ENCODE results near the gene FNDC11.

The FNDC11 gene

DNA sequence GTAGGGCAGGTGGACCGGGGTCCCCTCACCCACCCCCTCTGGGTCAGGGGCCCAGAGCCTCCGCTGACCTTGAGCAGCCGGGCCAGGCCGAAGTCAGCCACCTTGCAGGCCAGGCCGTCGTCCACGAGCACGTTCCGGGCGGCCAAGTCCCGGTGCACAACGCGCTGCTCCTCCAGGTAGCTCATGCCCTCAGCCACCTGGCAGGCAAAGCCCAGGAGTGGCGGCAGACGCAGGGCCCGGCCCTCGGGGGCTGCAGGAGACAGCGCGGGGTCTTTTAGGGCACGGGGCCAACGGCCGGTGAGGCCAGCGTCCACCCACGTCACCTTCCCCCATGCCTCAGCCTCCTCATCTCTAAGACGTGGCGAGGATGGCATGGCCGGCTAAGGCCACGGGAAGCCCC is 12.6 kb upstream of the FNDC11 start:
- DNase-seq, result no peak

DNA sequence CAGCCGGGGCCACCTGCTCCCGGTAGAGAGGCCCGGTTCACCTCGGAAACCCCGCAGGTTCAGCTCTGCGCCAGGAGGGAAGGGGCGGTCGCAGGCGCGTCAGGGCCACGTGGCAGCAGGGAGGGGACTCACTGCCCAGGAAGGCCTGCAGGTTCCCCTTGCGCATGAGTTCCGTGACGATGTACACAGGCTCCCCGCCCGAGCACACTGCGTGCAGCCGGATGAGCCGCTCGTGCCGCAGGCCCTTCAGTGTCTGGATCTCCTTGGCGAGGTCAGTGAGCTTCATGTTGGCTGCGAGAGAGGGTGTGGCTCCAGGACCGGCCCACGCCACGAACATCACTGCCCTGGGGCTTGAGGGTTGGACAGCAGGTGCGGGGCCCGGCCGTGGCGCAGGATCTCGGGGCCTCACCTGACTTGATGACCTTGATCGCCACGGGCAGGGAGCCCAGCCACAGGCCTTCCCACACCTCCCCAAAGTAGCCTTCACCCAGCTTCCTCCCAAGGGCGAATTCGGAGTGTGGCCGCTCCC is 11.9 kb upstream of the FNDC11 start:
- no peak for DNase-seq

DNA sequence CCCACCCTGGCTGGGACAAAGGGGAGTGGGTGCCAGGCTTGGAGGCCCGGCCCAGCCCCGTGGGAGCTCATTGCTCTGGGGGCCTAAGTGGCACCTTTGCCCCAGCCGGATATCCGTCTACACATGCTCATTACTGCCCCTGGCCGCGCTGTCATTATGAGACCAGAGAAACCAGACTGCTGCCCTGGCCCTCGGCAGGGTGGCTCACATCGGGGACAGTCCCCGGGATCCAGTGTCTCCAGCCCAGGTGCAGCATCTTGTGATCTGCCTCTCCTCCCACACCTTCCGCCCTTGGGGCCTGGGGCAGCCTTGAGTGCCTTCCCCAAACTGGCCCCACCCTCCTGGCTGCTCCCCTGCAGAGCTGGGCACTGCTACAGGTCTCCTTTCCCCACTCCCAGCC is 11.3 kb upstream of the FNDC11 start:
- DNase-seq, result no peak

DNA sequence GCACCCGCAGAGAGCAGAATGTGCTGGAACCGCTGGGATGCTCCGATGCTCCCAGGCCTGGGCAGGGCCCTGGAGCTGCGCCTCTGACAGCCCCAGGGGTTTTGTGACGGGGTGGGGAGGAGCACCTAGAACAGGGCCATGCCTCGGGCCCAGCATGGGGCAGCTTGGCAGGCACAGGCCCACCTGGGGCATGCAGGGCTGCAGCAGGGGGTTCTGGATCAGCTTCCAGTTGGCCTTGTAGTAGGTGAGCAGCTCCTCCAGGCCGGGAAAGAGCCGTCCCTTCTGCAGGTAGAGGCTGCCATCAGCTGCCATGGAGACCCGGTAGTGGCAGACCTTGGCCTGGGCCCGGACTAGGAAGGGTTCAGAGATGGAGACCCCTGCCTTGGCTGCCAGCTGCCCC is 10.8 kb upstream of the FNDC11 start:
- DNase-seq, result no peak

DNA sequence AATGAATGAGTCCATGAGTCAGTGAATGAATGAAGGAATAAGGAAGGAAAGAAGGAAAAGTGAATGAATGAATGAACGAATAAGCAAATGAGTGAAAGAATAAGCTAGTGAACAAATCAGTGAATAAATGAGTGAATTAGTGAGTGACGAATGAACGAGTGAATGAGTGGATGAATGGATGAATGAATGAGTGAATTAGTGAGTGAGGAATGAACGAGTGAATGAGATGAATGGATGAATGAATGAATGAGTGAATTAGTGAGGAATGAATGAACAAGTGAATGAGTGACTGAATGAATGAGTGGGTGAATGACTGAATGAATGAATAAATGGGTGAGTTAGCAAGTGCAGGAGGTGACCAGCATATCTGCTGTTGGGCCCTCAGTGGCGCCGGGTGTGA is 10.2 kb upstream of the FNDC11 start:
- no peak for DNase-seq

DNA sequence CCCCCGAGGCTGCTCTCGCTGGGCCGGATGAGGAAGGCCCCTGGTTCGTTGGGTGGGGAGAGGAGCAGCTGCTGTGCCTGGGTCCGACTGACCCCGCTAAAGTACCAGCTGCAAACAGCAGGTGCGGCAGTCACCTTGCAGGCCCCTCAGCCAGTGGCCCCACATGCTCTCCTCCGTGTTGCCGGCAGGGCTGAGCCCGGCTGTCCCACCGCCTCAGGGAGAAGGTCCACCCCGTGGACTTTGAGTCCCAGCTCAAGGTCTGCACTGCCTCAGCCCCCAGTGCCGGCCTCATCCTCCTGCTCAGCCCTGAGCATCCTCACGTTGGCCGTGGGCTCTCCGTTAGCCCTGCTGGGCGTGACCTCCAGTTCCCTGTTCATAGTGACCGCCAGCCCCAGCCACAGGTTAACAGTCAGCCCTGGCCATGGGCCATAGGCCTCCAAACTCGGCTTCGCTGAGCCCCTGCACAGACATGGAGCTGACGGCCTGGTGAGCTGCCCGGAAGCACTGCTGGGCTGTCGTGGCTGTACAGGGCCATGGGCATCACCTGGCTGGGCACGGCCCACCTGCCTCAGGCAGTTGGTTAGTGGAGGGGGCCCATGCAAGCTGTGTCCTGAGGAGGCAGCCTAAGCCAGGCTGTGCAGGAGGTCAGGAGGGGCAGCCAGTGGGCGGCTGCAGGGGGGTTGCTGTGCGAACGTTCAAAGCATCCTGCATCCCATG is 9.6 kb upstream of the FNDC11 start:
- no peak for DNase-seq

DNA sequence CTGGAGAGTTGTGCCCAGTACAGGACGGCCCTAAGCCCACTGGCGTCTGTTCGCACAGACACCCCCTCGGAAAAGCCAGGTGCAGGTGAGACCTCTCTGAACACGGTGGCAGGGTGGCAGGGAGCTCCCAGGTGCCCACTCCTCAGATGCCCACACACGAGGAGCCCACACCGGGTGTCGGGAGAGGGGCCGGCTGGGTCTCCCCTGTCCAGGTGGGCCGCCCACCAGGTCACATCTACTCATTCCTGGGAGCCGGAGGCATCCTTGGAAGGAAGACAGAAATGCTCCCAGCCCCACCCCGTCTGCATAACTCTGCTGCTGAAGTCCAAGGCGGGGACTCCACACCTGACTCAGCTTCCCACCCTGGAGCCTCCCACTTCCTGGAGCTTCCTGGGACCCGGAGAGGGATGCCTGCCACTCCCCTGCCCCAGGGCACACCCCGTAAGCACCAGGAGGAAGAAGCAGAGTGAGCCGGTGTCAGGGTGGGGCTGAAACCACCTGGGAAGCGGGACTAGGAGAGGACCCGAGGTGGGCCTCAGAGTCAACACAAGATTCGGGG is 8.9 kb upstream of the FNDC11 start:
- DNase-seq, result no peak

DNA sequence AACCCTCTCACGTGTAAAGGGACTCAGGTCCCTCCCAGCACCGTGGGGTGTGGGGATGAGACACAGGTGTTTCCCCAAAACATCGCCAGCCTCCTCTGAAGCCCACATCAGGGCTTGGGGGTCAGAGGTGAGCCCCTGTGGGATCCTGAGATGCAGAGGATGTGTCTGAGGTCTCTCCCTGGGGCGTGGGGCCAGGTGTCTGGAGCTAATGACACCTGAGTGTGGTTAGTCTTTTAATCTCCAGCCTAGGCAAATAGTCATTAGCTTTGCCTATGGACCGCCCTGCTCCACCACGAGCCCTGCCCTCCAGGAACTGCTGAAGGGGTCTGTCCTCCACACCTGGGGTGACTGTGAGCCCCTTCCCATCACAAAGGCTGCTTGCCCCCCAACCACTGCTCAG is 8.1 kb upstream of the FNDC11 start:
- DNase-seq, result no peak

DNA sequence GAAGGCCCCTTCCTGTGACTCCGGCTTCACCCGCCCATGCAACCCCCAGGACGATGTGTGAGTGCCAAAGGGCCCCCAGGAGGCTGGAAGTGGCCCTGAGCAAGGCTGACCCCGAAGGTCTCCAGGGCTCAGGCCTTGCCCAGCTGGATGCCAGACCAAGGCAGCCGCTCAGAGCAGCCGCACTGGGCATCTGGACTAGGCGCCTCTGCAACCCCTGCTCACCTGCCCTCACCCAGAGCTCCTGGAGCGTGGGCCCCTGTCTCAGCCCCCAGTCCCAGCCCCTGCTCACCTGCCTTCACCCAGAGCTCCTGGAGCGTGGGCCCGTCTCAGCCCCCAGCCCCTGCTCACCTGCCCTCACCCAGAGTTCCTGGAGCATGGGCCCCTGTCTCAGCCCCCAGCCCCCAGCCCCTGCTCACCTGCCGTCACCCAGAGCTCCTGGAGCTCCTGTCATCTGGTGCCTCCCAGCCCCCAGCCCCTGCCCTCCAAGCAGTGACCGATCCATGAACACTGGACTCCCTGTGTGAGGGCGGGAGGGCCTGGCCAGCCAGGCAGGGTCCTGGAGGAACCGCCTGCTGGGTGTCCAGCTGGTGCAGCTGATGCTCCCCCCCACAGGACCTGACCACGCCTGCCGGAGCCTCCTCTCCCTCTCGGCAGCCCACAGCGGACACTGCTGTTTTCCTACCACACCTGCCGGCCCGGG is 7.6 kb upstream of the FNDC11 start:
- DNase-seq, result no peak

DNA sequence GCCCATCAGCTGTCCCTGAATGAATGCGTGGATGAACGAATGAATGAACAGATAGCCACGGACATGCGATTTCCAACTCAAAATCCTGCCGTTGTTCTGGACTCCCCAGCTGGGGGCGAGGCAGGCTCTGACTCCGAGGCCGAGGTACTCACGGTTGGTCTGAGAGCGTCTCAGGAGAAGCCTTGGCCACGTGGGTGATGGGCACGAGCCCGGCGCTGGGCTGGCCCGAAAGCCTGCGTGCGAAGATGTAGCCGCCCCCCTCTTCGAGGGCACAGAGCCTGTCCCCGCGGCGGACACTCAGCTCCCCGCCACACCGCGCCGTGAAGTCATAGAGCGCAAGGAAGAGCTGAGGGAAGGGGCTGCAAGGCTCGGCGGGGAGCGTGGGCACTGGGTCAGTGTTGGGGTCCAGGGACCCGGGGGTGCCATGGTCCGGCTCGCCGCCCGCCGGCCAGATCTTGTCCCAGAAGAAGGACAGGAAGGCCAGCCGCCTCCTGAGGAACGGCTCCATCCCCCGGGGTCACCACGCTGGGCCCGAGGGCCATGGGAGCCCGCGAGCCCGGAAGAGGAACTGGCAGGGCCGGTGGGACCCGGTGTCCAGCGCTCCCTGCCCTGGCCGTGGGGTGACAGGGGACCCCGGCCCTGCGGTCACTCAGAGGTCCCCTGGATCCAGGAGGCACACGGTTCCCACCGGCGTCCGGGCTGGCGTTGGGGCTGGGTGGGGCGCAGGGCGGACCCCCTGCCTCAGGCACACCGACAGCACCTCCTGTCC is 6.8 kb upstream of the FNDC11 start:
- no peak for DNase-seq

DNA sequence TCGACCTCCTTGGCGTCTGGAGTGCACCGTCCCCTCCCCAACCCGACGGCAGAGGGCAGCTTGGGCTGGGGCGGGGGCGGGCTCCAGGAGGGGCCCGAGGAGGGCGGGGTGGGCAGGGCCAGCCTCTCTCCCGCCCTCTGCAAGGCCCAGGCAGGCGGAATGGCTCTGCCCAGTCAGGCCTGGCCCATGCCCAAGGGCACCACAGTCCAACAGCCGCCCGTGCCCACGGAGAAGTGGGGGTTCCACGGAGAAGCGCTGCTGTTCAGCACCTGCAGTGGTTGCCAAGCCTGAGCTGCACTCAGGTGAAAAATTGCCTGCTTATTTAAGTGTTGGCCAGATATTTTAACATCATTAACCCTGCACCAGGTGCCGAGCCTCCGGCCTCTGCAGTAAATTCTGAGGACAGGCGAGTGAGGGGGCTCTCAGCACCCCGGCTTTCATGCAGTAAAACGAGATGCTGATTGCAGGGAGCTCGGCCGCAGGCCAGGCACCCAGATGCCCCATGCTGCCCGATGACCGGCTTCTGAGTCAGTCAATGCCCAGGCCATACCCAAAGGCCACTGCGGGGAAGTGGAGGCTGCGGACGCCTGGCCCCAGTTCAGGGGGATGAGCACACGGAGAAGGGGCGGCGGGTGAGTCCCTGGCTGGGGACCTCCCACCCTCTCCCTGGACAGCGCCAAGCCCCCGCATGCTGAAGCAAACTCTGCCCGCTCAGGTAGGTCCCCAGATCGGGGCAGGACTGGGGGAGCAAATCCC is 6.1 kb upstream of the FNDC11 start, which contains the start of gene SRMS:
SRMS (minus strand) TSS at position 25 of the 756 bp plus-strand sequence. CDS start 286 bp downstream, outside the sequence.
- DNase-seq, result no peak

DNA sequence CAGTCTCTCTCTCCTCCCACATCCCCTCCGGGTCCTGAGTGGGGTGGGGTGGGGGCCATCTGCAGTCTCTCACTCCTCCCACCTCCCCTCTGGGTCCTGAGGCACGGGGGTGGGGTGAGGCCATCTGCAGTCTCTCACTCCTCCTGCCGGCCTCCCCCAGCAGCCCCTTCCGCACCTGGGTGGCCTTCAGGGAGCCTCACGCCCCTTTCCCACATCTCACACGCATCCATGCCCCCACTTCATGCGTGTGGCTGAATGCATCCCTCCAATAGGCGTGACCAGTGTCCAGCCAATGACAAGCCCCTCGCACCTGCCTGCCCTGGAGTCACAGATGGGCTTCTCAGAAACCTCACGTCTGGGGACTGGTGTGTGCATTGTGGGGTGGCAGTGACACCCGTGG is 5.4 kb upstream of the FNDC11 start:
- no peak for DNase-seq

DNA sequence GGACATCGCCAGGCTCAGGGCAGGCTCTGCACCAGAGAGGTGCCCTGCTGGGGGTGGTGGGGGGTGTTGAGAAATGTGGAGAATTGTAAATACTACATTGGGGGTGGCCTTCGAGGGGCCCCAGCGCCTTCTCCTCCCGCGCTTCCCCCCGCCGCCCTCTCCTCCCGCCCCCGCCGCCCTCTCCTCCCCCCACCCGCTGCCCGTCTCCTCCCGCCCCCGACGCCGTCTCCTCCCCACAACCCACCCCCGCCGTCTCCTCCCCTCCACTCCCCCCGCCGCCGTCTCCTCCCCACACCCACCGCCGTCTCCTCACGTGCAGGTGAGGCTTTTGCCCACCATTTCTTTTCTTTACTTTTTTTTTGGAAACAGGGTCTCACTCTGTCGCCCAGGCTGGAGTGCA is 4.9 kb upstream of the FNDC11 start:
- DNase-seq, result no peak

DNA sequence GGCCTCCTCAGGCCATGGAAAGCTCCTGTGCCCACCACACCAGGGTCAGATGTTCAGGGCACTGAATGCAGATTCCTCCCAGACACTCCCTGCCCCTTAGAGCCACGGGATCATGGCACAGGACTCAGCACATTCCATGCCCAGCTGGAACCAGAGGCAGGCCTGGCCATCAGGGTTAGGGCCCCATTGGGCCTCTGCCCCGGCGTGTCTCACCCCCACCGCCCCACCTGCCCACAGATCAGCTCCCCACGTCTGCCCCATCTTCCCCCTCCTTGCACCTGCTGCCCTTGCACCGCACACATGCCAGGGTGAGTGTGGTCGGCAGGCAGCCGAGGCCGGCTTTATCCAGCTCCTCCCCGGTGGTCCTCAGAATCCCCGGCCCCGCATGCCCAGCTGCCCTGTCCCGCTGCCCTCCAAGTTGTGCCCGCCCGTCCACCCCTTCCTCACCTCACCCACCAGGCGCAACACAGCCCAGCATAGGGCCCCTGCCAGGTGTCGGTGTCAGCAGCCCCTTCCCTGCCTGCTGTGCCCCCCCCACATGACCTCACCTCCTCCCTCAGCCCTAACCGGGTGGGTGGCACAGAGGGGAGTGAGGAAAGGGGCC is 4.2 kb upstream of the FNDC11 start:
- no peak for DNase-seq

DNA sequence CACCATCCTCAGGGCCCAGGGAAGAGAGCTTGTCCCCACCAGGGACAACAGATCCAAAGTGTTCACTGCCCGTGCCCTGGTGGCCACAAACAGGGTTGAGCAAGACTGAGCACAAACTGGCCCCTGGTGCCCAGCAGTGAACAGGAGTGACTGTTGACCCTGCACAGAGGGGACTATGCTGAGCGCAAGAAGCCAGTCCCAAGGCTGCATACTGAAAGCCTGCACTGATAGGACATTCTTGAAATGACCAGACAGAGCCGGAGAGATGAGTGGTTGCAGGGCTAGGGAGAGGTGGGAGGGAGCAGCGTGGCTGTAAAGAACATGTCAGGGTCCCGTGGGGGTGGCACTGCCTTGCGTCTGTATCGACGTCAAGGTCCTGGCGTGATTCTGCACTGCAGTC is 2.9 kb upstream of the FNDC11 start:
- no peak for DNase-seq

DNA sequence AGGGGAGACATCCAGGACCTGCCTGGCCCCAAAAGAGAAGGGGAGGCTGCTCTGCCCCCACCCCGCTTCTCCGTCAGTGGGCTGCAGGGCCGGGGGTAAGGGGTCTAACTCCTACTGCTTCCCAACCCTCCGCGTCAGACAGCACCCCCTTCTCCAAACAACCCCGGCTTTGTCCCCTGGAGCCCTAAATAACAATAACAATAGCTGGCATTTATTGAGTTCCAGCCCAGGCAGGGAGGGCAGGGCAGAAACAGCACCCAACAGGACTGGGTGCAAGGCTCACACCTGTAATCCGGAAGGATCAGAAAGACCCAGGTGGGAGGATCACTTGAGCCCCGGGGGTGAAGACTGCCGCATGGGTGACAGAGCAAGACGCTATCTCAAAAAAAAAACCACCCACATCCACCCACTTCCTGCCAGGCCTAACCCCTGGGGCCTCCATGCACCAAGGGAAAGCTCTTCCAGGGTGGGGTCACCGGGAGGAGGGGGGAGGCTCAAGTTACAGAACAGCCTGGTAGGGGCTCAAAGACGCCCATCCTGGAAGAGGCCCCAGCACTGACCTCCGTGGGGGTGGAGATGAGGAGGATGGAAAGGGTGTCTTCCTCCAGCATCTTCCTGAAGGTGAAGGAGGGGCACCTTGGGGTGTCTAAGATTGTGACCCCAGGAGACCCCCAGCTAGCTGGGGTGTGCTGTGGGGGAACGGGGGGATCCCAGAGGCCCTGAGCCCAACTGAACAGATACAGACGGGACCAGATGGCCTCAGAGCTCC is 1.3 kb upstream of the FNDC11 start:
- no peak for DNase-seq

DNA sequence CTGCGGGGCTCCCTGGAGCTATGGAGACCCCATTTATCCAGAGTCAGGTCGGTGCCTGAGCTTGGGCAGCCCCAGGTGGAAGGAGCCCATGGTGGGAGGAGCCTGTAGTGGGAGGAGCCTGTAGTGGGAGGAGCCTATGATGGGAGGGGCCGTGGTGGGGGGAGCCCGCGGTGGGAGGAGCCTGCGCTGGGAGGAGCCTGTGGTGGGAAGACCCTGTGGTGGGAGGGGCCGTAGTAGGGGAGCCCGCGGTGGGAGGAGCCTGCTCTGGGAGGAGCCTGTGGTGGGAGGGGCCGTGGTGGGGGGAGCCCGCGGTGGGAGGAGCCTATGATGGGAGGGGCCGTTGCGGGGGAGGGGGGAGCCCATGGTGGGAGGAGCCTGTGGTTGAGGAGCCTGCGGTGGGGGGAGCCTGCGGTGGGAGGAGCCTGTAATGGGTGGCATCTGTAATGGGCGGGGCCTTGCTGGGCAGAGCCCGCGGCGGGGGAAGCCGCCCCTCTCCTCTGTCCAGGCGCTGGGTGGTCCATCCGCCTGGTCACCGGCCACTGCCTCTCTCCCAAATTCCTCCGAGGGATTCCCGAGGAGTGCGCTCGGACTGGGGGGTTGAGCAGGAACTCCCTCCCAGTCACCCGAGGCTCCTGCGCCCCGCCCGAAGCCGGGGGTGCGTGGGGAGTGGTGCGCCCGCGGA is 567 bp upstream of the FNDC11 start:
- peak; percentile 15 for DNase-seq

DNA sequence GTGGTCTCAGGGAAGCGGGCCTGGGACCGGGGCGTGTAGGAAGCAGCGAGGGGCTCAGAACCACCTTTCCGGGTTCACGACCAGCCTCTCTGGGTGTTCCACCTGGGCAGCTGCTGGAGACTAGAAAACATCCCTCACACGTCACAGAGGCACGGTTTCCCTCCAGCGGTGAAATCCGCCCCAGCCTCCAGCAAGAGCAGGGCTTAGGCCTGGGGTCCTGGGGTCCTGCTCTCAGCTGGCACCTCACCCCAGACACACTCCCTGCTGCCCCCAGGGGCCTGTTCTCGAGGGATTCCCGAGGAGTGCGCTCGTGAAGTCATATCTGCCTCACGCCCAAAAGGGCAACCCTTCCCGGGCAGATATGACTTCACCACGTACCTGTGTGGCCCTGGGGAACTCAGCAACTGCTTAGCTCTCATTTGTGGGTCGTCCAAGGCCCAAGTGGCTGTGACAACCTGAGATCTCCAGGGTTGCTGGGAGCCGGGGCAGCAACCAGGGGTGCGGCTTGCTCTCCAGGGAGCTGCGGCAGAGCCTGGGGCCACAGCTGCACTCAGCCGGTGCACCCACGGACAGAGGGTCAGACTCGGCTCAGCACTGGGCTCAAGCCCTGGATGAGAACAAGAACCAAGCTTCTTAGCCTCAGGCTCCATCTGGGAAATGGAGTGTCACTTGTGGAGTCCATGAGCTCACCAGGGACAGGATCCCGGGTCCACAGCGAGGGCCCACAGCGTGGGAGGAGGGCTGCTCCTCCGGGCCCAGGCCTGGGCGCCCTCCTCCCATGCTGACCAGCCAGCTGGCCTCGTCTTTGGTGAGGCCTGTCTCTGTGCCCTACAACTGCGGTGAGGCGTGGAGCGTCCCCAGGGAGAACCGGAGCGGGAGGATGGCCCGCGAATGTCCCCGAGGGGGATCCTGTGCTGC is 661 bp downstream of the FNDC11 start:
- DNase-seq, result peak; percentile 35

DNA sequence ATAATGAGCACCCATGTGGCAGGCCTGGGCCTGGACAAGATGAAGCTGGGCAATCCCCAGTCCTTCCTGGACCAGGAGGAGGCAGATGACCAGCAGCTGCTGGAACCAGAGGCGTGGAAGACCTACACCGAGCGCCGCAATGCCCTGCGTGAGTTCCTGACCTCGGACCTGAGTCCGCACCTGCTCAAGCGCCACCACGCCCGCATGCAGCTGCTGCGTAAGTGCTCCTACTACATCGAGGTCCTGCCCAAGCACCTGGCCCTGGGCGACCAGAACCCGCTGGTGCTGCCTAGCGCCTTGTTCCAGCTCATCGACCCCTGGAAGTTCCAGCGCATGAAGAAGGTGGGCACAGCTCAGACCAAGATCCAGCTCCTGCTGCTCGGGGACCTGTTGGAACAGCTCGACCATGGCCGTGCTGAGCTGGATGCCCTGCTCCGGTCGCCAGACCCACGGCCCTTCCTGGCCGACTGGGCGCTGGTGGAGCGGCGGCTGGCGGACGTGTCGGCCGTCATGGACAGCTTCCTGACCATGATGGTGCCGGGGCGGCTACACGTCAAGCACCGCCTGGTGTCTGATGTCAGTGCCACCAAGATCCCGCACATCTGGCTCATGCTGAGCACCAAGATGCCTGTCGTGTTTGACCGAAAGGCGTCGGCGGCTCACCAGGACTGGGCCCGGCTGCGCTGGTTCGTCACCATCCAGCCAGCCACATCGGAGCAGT is 1.9 kb downstream of the FNDC11 start:
- DNase-seq, result peak; percentile 5

All from DMS79 (cell line).